ENCODE results near the gene SLC5A8.

The SLC5A8 gene

DNA sequence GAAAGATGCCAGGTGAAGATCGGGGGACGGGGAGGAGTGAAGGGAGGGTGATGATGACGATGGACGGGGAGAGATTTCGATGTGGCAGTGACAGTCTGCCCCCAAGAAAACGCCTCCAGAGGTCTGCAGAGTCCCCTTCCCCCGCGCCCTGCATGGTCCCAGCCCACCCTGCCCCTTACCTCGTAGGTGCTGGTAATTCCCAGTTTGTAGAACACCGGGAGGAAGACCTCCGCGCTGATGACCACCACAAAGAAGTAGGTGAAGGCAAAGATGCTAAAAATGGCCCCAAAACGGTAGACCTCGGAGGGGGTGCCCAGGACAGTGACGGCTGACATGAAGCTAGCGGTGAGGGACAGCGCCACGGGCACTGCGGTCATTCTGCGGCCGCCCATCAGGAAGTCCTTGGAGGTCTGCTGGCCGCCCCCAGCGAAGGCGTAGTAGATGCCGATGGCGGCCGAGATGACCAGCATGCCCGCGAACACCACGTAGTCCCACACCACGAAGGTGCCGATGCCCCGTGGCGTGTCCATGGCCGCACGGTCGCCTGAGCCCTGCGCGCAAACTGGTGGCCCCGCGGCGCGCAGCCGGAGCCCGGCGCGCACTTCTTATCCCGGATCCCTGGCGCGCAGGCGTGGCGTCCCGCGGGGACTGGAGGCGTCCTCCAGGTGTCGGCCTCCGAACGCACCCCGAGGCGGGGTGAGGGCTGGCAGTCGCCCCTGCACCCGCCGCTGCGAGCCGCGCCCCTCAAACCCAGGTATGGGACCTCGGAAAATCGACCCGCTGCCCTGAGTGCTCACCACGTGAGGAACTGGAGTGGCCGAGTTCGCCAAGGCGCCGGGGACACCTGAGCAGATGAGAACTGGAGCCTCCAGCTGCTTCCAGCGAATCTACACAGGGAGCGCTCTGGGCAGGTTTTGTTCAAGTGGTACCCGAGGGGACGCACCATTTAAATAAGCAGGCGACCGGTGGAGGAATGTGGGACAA, at the start of gene SLC5A8:
TSS of gene SLC5A8 (minus strand) at position 920 of the 984 bp plus-strand sequence. CDS start at position 530, 390 bp downstream.
- DNase-seq (ENCODE audit: low read depth in 2 of 2) = no peak

DNA sequence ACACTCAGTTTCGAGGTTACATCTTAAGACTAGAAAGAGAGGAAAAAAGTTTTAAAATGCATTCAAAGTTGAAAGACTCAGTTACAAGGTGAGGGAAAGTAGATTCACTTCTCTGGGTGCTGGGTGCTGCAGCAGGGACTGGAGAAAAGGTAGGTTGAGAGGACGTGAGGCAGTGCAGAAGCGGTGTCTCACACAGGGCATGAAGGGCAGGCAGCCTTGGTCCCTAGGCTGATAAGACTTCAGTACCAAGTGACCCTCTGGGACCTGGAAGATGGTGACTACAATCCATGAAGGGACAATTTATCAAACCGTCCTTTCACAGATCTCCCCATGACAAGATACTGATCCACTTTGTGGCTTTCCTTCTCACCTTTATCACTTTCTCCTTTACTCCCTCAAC, 47.3 kb upstream of the SLC5A8 start:
- no peak for DNase-seq (ENCODE audit: low read depth in 2 of 2)

- no peak for DNase-seq (ENCODE audit: low read depth in 2 of 2)
These were observed 46.2 kb upstream of the SLC5A8 start for GRCh38 chr12:101256266-101256665.

DNA sequence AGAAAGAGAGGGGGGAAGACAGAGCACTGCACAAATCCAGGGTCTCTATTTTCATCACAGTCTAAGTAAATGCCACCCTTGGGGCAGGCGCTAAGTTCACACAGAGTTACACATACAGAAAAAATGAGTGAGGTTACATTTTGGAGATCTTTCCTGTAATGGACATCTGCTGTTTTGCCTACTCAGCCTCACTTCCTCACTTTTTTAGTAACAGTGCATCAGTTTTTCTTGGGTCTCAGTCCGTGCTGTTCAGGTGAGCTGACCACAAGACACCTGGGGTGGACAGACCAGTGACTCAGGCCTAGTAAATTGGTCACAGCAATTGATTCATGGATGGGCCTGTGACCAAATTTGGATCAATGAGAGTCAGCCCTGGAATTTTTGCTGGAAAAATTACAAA, 33.6 kb upstream of the SLC5A8 start:
- DNase-seq (ENCODE audit: low read depth in 2 of 2) = no peak

GRCh38 chr12:101243074-101243473, 33.0 kb upstream of the SLC5A8 start:
- DNase-seq (ENCODE audit: low read depth in 2 of 2) = no peak

- no peak for DNase-seq (ENCODE audit: low read depth in 2 of 2)
These were observed 28.8 kb upstream of the SLC5A8 start for GRCh38 chr12:101238800-101239329.

- no peak for DNase-seq (ENCODE audit: low read depth in 2 of 2)
These were observed 28.3 kb upstream of the SLC5A8 start for GRCh38 chr12:101238306-101238705.

GRCh38 chr12:101235686-101236085, 25.6 kb upstream of the SLC5A8 start:
- no peak for DNase-seq (ENCODE audit: low read depth in 2 of 2)

GRCh38 chr12:101231636-101232035, 21.6 kb upstream of the SLC5A8 start:
- DNase-seq (ENCODE audit: low read depth in 2 of 2) = no peak

- DNase-seq (ENCODE audit: low read depth in 2 of 2) = no peak
These were observed 20.5 kb upstream of the SLC5A8 start for GRCh38 chr12:101230547-101230946.

DNA sequence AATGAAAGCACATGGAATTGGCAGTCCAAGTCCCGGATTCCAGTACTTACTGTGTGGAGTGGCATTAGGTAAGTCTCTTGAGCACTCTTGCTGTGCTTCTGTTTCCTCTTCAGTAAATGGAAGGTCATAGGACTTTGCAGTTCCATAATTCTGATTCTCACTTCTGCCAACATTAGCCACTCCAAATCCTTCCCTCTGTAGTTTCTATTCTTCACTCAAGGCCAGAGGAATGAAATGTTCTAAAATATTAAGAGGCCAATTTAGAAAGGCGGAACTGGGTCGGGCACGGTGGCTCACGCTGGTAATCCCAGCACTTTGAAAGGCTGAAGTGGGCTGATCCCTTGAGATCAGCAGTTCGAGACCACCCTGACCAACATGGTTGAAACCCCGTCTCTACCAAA, 19.8 kb upstream of the SLC5A8 start:
- DNase-seq (ENCODE audit: low read depth in 2 of 2) = no peak

- DNase-seq (ENCODE audit: low read depth in 2 of 2) = no peak
These were observed 11.3 kb upstream of the SLC5A8 start for GRCh38 chr12:101221301-101221700.

GRCh38 chr12:101216810-101217209, 6.8 kb upstream of the SLC5A8 start:
- no peak for DNase-seq (ENCODE audit: low read depth in 2 of 2)

- no peak for DNase-seq (ENCODE audit: low read depth in 2 of 2)
These were observed 2.8 kb downstream of the SLC5A8 start for GRCh38 chr12:101207086-101207780.

DNA sequence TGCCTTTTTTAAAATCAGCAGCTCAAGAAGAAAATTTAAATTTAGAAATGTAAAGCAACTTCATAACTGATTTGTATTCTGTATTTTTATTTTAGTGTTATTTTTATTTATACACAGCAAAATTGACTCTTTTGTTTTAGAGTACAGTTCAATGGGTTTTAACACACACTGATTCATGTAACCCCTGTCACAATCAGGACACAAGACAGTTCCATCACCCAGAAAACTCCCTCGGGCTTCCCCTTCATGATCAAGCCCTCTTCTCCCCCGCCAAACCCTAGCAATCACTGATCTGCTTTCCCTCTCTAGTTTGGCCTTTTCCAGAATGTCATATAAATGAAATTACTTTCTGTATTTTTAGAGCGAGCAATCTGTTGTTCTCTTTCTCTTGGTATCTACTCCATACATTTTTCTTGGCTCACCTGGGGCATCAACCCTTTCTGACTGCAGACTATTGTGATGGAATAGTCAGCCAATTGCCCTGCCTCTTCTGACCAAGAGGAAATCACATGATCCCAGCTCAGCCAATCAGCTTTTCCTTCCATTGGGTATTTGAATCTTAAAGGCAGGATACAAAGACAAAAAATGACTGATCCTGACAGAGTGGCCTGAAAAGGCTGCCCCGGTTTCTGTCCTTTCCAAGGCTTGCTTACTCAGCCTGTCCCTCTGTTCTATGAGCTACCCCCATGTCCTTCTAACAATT, 5.3 kb downstream of the SLC5A8 start:
- no peak for DNase-seq (ENCODE audit: low read depth in 2 of 2)

DNA sequence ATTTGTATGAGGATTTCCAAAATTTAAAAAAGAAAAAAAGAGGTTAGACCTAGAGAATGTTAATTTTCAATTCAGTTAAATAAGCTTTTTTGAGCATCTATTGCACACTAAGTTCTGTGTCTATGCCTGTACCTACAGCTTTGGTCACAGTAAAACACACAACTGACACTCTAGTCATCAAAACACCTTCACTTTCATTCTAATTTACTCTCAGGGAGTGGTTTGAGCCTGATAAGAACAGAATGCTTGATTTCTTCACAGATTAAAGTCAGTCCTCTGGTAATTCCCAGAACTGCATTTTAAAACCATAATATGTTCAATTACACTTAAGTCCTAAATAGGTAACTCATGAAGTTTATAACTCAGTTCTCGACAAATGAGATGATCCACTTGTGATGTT, 9.2 kb downstream of the SLC5A8 start:
- DNase-seq (ENCODE audit: low read depth in 2 of 2) = no peak

DNA sequence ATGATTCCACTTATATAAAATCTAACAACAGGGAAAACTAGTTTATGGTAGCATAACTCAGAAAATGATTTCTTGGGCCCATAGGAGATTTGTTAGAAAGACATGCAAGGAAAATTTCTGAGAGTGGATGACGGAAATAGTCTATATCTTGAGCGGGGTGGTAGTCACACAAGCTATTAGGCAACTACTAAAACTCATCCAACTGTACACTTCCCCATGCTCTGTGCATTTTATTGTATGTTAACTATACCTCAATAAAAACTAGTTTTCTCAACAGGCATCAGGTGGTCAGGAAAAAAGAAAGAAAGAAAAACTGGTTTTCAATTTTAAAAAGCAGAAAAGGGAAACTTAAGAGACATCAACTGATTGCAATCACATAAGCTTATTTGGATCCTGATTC, 9.9 kb downstream of the SLC5A8 start:
- DNase-seq (ENCODE audit: low read depth in 2 of 2) = no peak

DNA sequence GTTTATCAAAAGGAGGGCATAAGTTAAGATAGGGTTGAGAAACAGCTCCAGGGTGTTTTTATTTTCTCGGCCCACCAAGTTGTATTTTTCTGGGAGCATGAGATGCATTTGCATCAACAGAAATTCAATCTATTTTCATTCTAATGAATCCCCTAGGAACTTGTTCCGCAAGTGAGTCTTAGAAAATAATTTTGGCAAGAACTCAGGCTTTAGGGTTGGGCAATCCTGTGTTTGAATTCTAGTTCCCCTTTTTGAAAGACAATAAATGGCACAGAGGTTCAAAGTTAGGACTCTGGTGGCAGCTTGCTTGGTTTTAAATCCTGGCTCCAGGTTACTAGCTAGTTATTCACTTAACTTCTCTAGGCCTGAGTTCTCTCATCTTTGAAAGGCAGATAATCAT, 23.7 kb downstream of the SLC5A8 start:
- no peak for DNase-seq (ENCODE audit: low read depth in 2 of 2)

DNA sequence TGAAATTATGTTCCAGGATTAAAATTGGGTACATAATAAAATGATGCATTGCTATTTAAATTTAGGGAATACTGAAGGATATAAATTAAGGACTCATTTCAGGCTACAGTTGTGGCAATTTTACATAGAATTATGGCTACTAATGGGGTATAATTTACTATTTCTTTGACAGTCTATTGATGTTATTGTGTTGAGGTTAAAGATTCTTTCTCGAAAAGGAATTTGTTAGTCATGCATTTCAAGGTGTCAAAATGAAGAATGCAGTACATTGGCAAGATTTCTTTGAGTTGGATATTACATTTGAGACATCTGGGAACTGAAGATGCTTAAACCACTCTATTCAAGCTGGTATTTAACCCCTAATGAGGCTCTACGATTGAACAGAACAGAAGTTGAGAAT, 28.3 kb downstream of the SLC5A8 start:
- no peak for DNase-seq (ENCODE audit: low read depth in 2 of 2)

DNA sequence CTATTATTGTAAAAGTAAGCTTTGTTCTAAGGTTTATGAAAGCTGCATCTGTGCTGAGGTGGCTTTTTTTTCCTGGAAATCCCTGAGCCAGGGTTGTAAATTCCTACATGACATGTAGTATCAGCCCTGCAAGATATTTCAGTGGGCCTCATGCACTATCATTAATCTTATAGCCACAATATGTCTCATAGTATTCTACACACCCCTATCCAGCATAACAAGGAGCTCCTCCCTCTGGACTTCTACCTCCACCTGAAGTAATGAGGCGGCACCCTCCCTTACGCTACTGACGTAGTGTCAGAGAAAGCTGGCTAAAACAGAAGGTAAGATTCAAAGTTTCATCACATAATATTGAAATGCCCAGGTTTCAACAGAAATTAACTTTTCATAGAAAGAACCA, 35.5 kb downstream of the SLC5A8 start:
- DNase-seq (ENCODE audit: low read depth in 2 of 2) = no peak

- DNase-seq (ENCODE audit: low read depth in 2 of 2) = no peak
These were observed 36.8 kb downstream of the SLC5A8 start for GRCh38 chr12:101173197-101173749.

DNA sequence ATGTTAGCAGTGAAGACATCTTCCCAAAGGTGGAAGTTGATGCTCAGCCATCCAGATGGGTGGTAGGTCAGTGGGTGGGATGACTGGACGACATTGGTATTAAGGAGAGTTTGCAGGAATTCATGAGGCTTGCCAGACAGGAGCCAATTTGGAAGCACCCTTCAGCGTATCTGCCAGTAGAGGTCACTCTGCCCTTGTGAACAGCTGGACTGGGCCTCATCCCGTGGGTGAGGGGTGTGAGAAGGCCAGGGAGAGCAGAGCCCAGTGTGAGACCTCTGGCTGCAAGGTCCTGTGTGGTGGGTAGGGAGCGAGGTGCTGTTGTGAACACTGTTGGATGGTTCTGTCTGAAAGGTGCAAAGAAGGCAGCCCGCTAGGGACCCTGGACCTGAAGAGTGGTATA, 37.7 kb downstream of the SLC5A8 start:
- DNase-seq (ENCODE audit: low read depth in 2 of 2) = no peak

Data from activated CD8-positive, alpha-beta memory T cell treated with anti-CD3 and anti-CD28 coated beads for 4 hours (primary cell).